ENCODE results near the gene ASPM.
A peak's percentile ranks its signal among the peaks of the same experiment; 100 is the strongest.
"Not testable (repeated sequence)": the region's sequence is repeated elsewhere in the genome, so short reads cannot be mapped to it uniquely, and the experiment has no call there.

The ASPM gene

DNA sequence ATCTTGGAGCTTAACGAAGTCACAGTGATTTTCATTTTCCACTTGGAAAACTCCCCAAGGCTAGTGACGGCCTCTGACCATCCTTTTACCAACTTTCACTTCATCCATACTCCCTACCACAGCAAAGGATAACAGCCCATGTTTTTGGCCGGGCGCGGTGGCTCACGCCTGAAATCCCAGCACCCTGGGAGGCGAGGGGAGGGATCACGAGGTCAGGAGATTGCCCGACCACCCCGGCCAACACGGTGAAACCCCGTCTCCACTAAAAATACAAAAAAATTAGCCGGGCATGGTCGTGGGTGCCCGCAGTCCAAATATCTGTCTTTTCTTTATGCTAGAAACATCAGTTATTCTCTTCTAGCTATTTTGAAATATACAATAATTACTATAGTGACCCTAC is 7.3 kb downstream of the ASPM start:
- DNase-seq (ENCODE audit: low read depth in 1 of 2, low spot score in 1 of 2), result no peak
- in situ Hi-C loops (cut with HindIII; ENCODE audit: low pct_unique_long_range_greater_than_20kb, low sequenced_read_pairs), result no loop called here
- no peak for TF ChIP-seq JUND (IDR thresholded peaks at IDR 0.05; ENCODE audit: low read depth)

DNA sequence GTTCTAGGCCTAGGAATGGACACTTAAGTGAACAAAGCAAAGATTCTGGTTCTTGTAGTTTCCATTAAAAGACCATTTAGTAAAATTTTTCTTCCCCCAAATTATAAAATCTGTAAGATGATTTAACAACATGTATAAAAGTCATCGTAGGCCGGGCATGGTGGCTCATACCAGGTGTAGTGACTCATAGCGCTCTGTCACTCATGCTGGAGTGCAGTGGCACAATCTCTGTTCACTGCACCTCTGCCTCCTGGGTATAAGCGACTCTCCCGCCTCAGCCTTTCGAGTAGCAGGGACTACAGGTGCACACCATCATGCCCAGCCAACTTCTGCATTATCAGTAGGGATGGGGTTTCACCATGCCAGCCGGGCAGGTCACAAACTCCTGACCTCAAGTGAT is 9.1 kb downstream of the ASPM start:
- DNase-seq (ENCODE audit: low read depth in 1 of 2, low spot score in 1 of 2), result no peak
- in situ Hi-C loops (cut with HindIII; ENCODE audit: low pct_unique_long_range_greater_than_20kb, low sequenced_read_pairs), result no loop called here
- TF ChIP-seq JUND (IDR thresholded peaks at IDR 0.05; ENCODE audit: low read depth), result no peak

DNA sequence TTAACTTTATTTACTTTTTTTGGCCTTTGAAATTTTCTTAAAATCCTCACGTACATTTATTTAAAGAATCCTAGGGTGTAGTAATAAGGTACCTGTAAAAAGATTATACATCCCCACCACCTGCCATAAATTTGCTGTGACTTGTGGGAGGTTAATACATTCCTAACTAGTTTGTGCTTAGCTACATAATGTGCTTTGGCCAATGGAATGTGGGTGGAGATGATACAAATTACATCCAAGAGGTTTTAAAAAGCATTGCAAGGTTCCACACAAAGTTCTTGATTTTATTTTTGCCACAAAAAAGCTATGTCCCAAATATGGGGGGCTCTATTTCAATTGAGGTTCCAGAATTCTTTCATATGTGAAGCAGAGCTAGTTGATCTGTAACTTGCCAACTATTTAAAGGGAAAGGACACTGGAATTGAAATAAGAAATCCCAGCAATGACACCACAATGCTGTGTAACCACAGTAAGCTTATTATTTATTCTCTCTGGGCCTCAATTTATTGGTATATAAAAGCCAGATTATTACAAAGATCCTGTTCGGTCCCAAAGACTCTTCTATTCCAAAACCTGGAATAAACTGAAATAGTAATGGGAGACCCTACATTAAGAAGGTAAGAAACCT is 15.7 kb downstream of the ASPM start:
- in situ Hi-C loops (cut with HindIII; ENCODE audit: low pct_unique_long_range_greater_than_20kb, low sequenced_read_pairs), result no loop called here
- peak in 1 of 2 experiments; percentile 81 for DNase-seq (ENCODE audit: low read depth in 1 of 2, low spot score in 1 of 2)
- TF ChIP-seq JUND (IDR thresholded peaks at IDR 0.05; ENCODE audit: low read depth), result no peak

DNA sequence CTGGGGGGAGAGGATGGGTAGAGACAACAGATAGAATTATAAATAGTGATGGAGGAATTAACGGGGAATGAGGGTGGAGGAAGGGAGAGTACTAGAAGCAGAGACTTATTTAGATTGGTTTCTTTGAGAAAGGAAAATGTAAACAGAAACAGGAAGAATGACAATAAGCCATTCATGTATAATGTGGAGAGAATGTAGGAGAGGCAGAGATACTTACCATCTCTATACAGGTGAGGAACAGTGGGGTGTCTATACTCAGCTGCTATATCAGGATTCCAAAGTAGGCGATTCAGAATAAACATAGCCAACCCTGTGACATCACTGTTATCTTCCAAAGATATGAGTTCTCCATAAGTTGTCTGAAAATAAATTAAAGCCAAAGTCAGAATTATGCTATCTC is 16.8 kb downstream of the ASPM start:
- in situ Hi-C loops (cut with HindIII; ENCODE audit: low pct_unique_long_range_greater_than_20kb, low sequenced_read_pairs), result no loop called here
- TF ChIP-seq JUND (IDR thresholded peaks at IDR 0.05; ENCODE audit: low read depth), result no peak
- DNase-seq (ENCODE audit: low read depth in 1 of 2, low spot score in 1 of 2), result no peak

DNA sequence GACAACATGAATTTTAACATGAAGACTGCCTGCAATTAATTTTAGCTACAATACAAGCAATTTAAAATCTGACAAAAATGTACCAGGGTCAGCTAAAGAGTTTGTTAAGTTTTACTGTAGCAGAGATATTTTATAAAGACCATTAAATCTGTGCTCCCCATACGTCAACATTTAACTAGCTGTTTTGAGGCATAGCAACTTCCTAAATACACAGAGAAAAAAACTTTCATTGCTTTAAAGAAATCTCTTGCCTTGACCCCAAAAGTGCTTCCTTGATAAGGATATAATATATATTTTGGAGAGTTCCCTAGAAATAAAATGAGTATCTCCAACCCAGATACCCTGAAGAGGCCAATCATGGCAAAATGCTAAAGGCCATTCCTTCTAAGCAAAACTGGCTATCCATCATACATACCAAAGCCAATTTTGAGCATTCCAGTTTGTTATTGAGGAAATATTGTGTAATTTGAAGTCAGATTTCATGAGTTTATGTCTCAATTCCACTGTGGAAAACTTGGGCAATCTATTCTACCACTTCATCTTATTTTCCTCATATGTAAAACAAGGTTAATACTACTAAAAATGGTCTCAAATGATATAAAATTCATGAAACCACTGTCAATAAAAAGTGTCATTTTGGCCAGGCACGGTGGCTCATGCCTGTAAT is 19.1 kb downstream of the ASPM start:
- in situ Hi-C loops (cut with HindIII; ENCODE audit: low pct_unique_long_range_greater_than_20kb, low sequenced_read_pairs), result no loop called here
- DNase-seq (ENCODE audit: low read depth in 1 of 2, low spot score in 1 of 2), result no peak
- no peak for TF ChIP-seq JUND (IDR thresholded peaks at IDR 0.05; ENCODE audit: low read depth)

DNA sequence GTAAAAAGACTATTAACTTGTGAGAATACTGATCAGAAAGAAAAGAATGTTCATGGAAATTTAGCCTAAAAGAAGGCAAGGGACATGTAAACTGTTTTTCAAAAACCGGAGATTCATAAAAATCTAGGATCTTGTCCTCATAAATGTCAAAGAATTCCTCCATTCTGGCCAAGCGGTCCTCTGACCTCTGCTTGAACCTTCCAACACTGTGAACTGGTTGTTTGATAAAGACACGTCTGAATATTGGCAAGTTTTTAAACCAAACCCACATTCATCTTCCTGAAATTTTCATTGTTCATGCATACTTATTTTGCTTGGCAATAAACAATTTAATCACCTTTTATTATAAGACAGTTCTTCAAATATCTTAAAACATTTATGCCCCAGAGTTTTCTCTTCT is 19.8 kb downstream of the ASPM start:
- no peak for DNase-seq (ENCODE audit: low read depth in 1 of 2, low spot score in 1 of 2)
- TF ChIP-seq JUND (IDR thresholded peaks at IDR 0.05; ENCODE audit: low read depth), result no peak
- in situ Hi-C loops (cut with HindIII; ENCODE audit: low pct_unique_long_range_greater_than_20kb, low sequenced_read_pairs), result no loop called here

DNA sequence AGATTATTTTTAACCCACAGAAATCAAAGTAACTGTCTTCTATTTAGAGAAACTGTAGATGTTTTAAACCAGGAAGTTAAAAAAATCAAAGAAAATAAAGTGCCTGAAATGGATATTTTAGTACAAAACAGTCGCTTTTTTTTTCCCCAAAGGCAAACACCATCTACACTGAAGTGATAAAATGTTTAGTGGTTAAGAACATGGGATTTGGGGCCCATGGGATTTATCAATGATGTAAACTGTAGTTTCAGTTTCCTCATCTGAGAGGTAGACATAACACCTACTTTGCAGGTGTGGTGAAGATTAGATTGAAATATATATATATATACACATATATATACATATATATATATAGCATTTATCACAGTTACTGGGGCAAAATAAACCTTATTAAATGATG is 22.1 kb downstream of the ASPM start:
- TF ChIP-seq JUND (IDR thresholded peaks at IDR 0.05; ENCODE audit: low read depth), result no peak
- in situ Hi-C loops (cut with HindIII; ENCODE audit: low pct_unique_long_range_greater_than_20kb, low sequenced_read_pairs), result no loop called here
- no peak for DNase-seq (ENCODE audit: low read depth in 1 of 2, low spot score in 1 of 2)

DNA sequence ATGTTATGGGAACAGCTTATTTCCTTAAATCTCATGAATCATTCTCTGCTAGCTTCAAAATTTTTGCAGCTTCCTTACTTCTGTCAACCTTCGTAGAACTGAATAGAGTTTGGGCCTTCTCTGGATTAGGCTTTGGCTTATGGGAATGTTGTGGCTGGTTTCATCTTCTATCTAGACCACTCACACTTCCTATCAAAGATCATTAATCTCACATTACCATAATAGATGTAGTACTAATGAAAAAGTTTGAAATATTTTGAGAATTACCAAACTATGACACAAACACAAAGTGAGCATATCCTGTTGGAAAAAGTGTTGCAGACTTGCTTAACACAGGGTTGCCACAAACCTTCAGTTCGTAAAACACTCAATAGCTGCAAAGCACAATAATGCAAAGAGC is 30.3 kb downstream of the ASPM start:
- no peak for DNase-seq (ENCODE audit: low read depth in 1 of 2, low spot score in 1 of 2)
- TF ChIP-seq JUND (IDR thresholded peaks at IDR 0.05; ENCODE audit: low read depth), result no peak
- in situ Hi-C loops (cut with HindIII; ENCODE audit: low pct_unique_long_range_greater_than_20kb, low sequenced_read_pairs), result no loop called here

DNA sequence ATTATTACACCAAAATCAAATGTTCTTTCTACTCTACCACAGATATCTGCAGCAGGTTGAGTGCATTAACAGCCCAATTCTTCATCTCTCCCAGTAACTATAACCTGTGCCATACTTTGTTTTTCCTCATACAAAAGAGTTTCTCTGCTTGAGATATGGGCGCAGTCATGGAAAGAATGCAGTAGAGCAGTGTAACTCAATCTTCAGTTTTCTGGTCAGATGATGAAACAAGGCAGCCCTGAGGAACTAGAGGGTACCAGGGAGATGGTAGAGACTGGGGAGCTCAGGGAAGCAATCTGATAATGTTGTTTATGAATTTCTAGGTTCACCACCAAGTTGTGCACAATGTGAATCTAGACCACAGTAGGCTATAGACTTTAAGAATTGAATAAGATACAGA is 39.6 kb downstream of the ASPM start:
- DNase-seq (ENCODE audit: low read depth in 1 of 2, low spot score in 1 of 2), result no peak
- no peak for TF ChIP-seq JUND (IDR thresholded peaks at IDR 0.05; ENCODE audit: low read depth)
- in situ Hi-C loops (cut with HindIII; ENCODE audit: low pct_unique_long_range_greater_than_20kb, low sequenced_read_pairs), result no loop called here

DNA sequence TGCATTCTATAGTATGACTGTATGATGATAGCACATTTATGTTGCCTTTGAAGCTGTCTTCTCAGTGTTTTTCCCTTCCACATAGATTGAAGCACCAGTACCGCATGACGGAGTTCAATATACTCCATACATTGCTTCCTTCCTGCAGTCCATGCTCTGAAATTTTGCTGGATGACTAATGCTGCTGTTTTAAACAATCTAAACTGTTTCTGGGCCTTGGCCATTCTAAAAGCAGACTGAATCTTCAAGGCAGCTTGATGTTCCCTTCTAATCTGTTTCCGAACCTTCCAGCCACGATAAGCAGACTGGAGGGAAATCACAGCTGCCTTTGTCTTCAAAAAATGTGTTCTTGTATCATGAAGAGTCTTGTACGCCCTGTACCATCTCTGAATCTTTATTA is 43.2 kb downstream of the ASPM start:
- DNase-seq (ENCODE audit: low read depth in 1 of 2, low spot score in 1 of 2), result no peak

DNA sequence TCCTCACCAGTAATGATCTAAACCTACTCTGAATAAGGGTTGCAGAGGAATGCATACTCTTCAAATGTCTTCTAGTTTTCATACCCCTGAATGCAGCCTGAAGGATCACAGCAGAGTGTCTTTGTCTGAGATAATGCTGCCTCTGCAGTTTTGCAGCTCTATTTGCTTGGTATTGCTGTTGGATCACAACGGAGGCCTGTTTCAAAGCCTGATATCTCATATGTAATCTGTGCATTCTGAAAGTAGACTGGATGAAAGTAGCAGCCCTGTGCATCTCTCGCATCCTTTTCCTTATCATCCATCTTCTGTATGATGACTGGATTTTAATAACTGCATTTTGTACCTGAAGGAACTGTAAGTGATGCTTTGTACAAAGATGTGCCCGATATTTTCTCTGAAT is 44.5 kb downstream of the ASPM start:
- in situ Hi-C loops (cut with HindIII; ENCODE audit: low pct_unique_long_range_greater_than_20kb, low sequenced_read_pairs), result no loop called here
- TF ChIP-seq JUND (IDR thresholded peaks at IDR 0.05; ENCODE audit: low read depth), result no peak
- DNase-seq (ENCODE audit: low read depth in 1 of 2, low spot score in 1 of 2), result no peak

More for the DNA sequence above, 43.2 kb downstream of the ASPM start:
- in situ Hi-C loops (cut with HindIII; ENCODE audit: low pct_unique_long_range_greater_than_20kb, low sequenced_read_pairs), result no loop called here
- no peak for TF ChIP-seq JUND (IDR thresholded peaks at IDR 0.05; ENCODE audit: low read depth)

DNA sequence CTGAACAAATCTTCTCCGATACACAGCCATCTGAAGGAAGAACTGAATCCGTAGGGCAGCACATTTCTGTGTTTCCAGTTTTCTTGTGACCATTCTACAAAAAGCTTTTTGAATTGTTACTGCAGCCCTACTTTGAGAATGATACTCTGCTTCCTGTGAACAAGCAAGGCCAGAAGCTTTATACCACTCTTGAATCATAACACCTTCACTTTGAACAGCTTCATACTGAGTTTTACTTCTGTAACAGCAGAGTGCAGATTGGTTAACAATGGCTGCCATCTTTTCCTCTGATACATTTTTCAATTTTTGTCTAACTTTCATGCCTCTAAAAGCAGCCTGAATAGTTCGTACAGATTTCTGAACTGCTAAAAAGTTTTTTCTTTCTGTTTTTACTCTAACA is 45.8 kb downstream of the ASPM start:
- DNase-seq (ENCODE audit: low read depth in 1 of 2, low spot score in 1 of 2), result no peak
- no peak for TF ChIP-seq JUND (IDR thresholded peaks at IDR 0.05; ENCODE audit: low read depth)
- in situ Hi-C loops (cut with HindIII; ENCODE audit: low pct_unique_long_range_greater_than_20kb, low sequenced_read_pairs), result no loop called here

DNA sequence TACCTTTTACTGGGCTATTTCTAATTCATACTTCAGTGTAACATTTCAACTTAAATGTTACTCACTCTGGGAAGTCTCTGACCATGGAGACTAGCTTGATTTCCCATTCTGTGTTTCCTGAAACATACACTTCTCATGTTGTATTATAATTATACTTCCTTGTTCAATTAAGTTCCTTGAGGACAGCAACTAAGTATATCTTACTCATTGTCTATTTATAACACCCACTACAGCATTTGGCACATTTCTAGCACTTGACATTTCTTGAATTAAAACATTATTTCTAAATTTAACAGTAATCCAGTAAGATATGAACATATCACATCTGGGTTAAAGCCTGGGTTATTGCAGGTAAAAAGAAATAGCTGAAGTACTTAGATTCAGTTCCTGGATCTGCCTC is 47.0 kb downstream of the ASPM start:
- no peak for DNase-seq (ENCODE audit: low read depth in 1 of 2, low spot score in 1 of 2)
- TF ChIP-seq JUND (IDR thresholded peaks at IDR 0.05; ENCODE audit: low read depth), result no peak
- in situ Hi-C loops (cut with HindIII; ENCODE audit: low pct_unique_long_range_greater_than_20kb, low sequenced_read_pairs), result no loop called here

DNA sequence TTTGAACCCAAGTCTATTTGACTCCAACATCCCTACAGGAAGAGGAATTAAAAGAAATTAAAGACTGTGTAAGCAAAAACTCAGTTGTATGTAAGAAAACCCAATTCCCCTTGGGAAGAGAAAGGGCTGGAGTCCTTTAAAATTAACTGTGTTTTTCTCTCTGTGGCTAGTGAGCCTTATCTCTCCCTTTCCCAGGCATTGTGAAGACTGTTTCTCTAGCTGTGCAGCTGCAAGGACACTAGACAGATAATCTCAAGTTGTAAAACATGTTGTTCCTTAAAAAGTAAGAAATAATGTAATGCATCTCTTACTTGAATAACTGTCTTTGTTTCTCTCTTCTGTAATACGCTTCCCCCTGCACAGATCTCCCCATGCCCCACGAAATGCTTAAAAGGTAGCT is 49.5 kb downstream of the ASPM start:
- DNase-seq (ENCODE audit: low read depth in 1 of 2, low spot score in 1 of 2); in situ Hi-C loops (cut with HindIII; ENCODE audit: low pct_unique_long_range_greater_than_20kb, low sequenced_read_pairs): not testable (repeated sequence)

All from T47D (cell line).